K562 (cell line): Measurements from ENCODE around the gene AHNAK.

Experiments
- POLR2A ChIP-seq: fragments of 450-650 bp; conservative IDR thresholded peaks from 2 replicates; pipeline ENCODE4 v1.6.1; 2016
- TF ChIP-seq, protein P1 (sequence below), 2 experiments: fragments of 200-800 bp in 1 of 2; sonication (Bioruptor generic) in 1 of 2; sonication (generic) in 1 of 2; formaldehyde crosslinking in 1 of 2; IDR thresholded peaks in 1 of 2; conservative IDR thresholded peaks in 1 of 2; 2 replicates each; pipeline versions ENCODE4 v1.5.0 to v1.6.1; 2016 to 2020; ENCODE audit warnings: missing compliant biosample characterization in 1 of 2, missing genetic modification characterization in 1 of 2, missing genetic modification reagents in 1 of 2

DNA sequence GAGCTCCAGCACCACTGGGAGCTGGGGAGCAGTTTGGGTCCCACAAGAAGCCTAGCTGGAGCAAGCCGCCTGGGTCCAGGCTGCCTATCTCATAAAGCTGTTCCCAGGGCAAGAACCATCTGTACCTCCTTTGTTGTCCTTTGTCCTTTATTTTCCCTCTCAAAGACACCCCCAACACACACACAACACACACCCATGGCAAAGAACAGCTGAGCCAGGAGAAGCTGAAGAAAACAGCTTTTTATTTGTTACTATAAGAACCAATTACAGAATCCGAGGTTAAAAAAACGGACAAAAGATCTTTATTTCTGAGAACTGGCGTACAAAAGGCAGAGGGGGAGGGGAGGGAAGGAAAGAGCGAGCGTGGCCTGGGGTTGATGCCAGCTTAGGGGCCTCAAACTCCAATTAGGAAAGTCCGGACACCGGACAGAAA, 46.4 kb upstream of the AHNAK start:
- no peak for TF ChIP-seq POLR2A
- TF ChIP-seq, protein P1, sequence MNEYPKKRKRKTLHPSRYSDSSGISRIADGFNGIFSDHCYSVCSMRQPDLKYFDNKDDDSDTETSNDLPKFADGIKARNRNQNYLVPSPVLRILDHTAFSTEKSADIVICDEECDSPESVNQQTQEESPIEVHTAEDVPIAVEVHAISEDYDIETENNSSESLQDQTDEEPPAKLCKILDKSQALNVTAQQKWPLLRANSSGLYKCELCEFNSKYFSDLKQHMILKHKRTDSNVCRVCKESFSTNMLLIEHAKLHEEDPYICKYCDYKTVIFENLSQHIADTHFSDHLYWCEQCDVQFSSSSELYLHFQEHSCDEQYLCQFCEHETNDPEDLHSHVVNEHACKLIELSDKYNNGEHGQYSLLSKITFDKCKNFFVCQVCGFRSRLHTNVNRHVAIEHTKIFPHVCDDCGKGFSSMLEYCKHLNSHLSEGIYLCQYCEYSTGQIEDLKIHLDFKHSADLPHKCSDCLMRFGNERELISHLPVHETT (CRISPR knock-in tag; conservative IDR thresholded peaks at IDR 0.05 in 1 of 2, IDR thresholded peaks at IDR 0.05 in 1 of 2) = no peak
